Natural killer cell treated with Interleukin-12 subunit alpha and Interleukin-12 subunit beta and Interleukin-15 and Interleukin-18, amount 100 ng/mL, for 72 hours (primary cell): ENCODE measurements around the gene RMDN2. TPM values are rescaled to one million over a fixed set of nuclear protein-coding genes. Genes with fewer than 3 reads are reported as not detected.

Source experiments
- total RNA-seq, 2 donors: library from RNA; stranded (reverse); gene quantifications; one replicate each; pipeline ENCODE4 v1.2.3, GENCODE V29; 2022

Gene RMDN2
- total RNA-seq, 2 donors from 2014 or later = 3.2 to 5.5 TPM

Other genes starting within 250 kb of the RMDN2 start
- gene CYP1B1, start 150.9 kb downstream of the RMDN2 start, total RNA-seq = 10 to 100 TPM; 90.3 to 95.7 TPM